Measurements from ENCODE around the gene SERPINH1. TPM values are rescaled to one million over a fixed set of nuclear protein-coding genes. Genes with fewer than 3 reads are reported as not detected.

The SERPINH1 gene
- total and polyA plus RNA-seq, 2 donors (not counting 3 experiments of a cell fraction or from before 2014, with no cell fraction given), result 409 to 816 TPM

- Histone ChIP-seq H3K4me3 (replicated peaks in 1 of 3; ENCODE audit: insufficient read depth in 1 of 3, low read depth in 1 of 3, low read length in 3 of 3) (peak overlapping the region in 1 of 3 experiments; percentile 0), H3K9me3 (replicated peaks; ENCODE audit: control insufficient read depth, insufficient read depth, low read length) (no peaks in the 10 kb centered on the region), H3K9me1 (replicated peaks; ENCODE audit: control insufficient read depth, extremely low read depth, insufficient read depth, low read length) (no peaks in the 10 kb centered on the region), H4K20me1 (replicated peaks; ENCODE audit: control insufficient read depth, extremely low read depth, insufficient read depth, low read length) (no peaks in the 10 kb centered on the region), H2AFZ (ENCODE audit: low read depth, low read length) (no peak overlapping the region), H3K79me2 (ENCODE audit: control insufficient read depth, insufficient read depth, low read length) (no peaks in the 10 kb centered on the region), H3K4me1 (ENCODE audit: control insufficient read depth, extremely low read depth, insufficient read depth, low read length) (peaks cover 22% of the 10 kb centered on the region), H3K27ac (ENCODE audit: insufficient read depth, low read depth, low read length) (no peak overlapping the region), H3K36me3 (ENCODE audit: control insufficient read depth in 2 of 2, extremely low read depth in 1 of 2, insufficient read depth in 2 of 2, low read length in 2 of 2) (no peaks in the 10 kb centered on the region), H3K27me3 (ENCODE audit: control insufficient read depth in 2 of 2, insufficient read depth in 2 of 2, low read length in 2 of 2) (no peaks in the 10 kb centered on the region), H3K4me2 (ENCODE audit: insufficient read depth, low read length) (no peak overlapping the region), H3K9ac (replicated peaks; ENCODE audit: extremely low read depth, insufficient read depth, low read length) (no peak overlapping the region)
- FAIRE-seq, result no peak
- POLR2A ChIA-PET, result interaction anchor here (1.1 kb wide), 1 partner anchor 57 kb away, joined by 4 read pairs; no protein-coding TSS in a partner anchor
- CTCF ChIA-PET, result interaction anchor here (0.9 to 5.5 kb wide), 14 partner anchors 9 to 243 kb away, joined by 3 to 49 read pairs (median 4); no protein-coding TSS in a partner anchor
- dilution Hi-C loops (cut with MboI; ENCODE audit: extremely low pct_ligation_motif_present, low sequenced_read_pairs), result loop anchor here (5.0 kb wide), 1 partner anchor 36 kb away; no protein-coding TSS in a partner anchor
- TF ChIP-seq MYC (IDR thresholded peaks at IDR 0.05; ENCODE audit: low read depth, low read length) (no peak), POLR2A (IDR thresholded peaks at IDR 0.05; ENCODE audit: low read depth, low read length) (no peak), GATA2 (IDR thresholded peaks at IDR 0.05; ENCODE audit: insufficient read depth, insufficient read length, low read depth, low read length) (no peak), FOS (IDR thresholded peaks at IDR 0.05; ENCODE audit: borderline replicate concordance, insufficient read depth, low read length) (no peak), JUN (IDR thresholded peaks at IDR 0.05; ENCODE audit: borderline replicate concordance, insufficient read depth, insufficient read length, low read depth) (no peak), POLR2AphosphoS5 (IDR thresholded peaks at IDR 0.05; ENCODE audit: insufficient read depth, low read depth, low read length) (no peak), MAX (IDR thresholded peaks at IDR 0.05; ENCODE audit: insufficient read depth, insufficient read length) (no peak), EZH2 (IDR thresholded peaks at IDR 0.05; ENCODE audit: borderline replicate concordance, low read depth, low read length, severe bottlenecking) (no peak), CTCF (IDR thresholded peaks at IDR 0.05; ENCODE audit: extremely low read depth in 1 of 2, insufficient read depth in 1 of 2, low read depth in 1 of 2, low read length in 2 of 2) (no peak)
- DNase-seq (ENCODE audit: low read depth, low spot score), result no peak
- intact Hi-C loops (cut with micrococcal nuclease), result no loop called here
- BruUV-seq (replicated peaks), result no TSS peak
These were observed 38.9 kb upstream of the SERPINH1 start for GRCh38 chr11:75523189-75523588.
